Astrocyte of the spinal cord (primary cell): ENCODE results near the gene KRTAP5-4.
"Not testable (repeated sequence)": the region's sequence is repeated elsewhere in the genome, so short reads cannot be mapped to it uniquely, and the experiment has no call there.

ENCODE experiments used
- DNase-seq: peaks from one replicate; pipeline ENCODE4 v3.0.0; 2011; ENCODE audit warnings: low read depth, low spot score
- H3K4me3 ChIP-seq: 2 replicates; pipeline ENCODE4 v1.5.1; 2011; ENCODE audit warnings: low read depth, mild to moderate bottlenecking, low read length, moderate library complexity
- in situ Hi-C: cut with HindIII; loops from 2 replicates; pipeline ENCODE4 v1.10.0; 2017; ENCODE audit warnings: low sequenced_read_pairs
- TF ChIP-seq, protein P1 (sequence below): IDR thresholded peaks from 2 replicates; pipeline ENCODE4 v1.5.1; 2012; ENCODE audit warnings: low read depth, mild to moderate bottlenecking, low read length, inconsistent platforms

Gene KRTAP5-4

DNA sequence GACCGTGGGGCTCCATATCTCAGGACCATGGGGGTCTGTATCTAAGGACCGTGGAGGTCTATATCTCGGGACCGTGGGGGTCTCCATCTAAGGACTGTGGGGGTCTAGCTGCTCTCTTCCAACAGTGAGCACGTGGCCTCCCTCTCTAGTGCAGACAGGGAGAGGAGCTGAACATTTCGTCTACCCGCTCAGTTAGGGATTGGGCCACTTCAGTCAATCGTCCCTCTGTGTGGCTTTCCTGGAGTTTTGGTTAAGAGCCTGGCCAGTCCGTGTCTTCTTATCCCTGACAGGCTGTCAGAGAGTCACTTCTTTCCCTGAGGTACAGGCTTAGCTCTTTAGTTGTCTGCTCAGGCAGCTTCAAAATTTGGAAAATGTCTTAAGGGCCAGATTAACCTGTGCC is 40.0 kb downstream of the KRTAP5-4 start:
- in situ Hi-C loops = no loop called here
- H3K4me3 ChIP-seq = no peak overlapping the region
- no peak for DNase-seq
- TF ChIP-seq, protein P1, sequence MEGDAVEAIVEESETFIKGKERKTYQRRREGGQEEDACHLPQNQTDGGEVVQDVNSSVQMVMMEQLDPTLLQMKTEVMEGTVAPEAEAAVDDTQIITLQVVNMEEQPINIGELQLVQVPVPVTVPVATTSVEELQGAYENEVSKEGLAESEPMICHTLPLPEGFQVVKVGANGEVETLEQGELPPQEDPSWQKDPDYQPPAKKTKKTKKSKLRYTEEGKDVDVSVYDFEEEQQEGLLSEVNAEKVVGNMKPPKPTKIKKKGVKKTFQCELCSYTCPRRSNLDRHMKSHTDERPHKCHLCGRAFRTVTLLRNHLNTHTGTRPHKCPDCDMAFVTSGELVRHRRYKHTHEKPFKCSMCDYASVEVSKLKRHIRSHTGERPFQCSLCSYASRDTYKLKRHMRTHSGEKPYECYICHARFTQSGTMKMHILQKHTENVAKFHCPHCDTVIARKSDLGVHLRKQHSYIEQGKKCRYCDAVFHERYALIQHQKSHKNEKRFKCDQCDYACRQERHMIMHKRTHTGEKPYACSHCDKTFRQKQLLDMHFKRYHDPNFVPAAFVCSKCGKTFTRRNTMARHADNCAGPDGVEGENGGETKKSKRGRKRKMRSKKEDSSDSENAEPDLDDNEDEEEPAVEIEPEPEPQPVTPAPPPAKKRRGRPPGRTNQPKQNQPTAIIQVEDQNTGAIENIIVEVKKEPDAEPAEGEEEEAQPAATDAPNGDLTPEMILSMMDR = no peak

DNA sequence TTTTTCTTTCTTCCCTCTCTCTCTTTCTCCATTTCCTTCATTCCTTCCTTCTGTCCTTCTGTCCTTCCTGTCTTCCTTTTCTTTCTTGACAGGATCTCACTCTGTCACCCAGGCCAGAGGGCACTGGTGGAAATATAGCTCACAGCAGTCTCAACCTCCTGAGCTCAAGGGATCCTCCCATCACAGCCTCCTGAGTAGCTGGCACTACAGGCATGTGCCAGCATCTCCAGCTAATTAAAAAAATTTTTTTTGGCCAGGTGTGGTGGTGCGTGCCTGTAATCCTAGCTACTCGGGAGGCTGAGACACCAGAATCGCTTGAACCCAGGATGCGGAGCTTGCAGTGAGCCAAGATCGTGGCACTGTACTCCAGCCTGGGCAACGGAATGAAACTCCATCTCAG is 45.1 kb downstream of the KRTAP5-4 start:
- TF ChIP-seq, protein P1 = no peak
- no peak overlapping the region for H3K4me3 ChIP-seq
- no peak for DNase-seq
- in situ Hi-C loops = no loop called here

DNA sequence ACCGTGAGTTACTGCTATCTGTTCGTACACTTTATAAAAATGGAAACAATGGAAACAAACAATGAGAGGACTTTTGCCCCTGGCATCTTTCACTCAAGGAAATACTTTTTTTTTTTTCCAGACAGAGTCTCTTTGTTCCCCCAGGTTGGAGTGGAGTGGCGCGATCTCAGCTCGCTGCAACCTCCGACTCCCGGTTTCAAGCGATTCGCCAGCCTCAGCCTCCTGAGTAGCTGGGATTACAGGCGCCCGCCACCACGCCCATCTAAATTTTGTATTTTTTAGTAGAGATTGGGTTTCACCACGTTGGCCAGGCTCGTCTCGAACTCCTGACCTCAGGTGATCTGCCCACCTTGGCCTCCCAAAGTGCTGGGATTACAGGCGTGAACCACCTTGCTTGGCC is 46.2 kb downstream of the KRTAP5-4 start:
- in situ Hi-C loops, DNase-seq, H3K4me3 ChIP-seq: not testable (repeated sequence)

DNA sequence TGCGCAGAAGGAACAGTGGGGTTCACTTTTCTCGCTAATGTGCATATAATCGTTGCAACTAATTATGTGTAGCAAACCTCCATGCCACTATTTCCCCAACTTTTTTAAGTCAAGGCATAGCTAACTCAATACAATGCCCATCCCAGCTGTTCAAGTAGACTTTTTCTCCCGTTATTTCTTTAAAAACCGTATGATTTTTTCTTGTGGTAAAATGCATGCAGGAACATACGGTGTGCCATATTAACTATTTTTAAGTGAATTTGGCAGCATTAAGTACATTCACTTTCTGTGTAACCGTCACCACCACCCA is 47.0 kb downstream of the KRTAP5-4 start:
- in situ Hi-C loops = no loop called here

DNA sequence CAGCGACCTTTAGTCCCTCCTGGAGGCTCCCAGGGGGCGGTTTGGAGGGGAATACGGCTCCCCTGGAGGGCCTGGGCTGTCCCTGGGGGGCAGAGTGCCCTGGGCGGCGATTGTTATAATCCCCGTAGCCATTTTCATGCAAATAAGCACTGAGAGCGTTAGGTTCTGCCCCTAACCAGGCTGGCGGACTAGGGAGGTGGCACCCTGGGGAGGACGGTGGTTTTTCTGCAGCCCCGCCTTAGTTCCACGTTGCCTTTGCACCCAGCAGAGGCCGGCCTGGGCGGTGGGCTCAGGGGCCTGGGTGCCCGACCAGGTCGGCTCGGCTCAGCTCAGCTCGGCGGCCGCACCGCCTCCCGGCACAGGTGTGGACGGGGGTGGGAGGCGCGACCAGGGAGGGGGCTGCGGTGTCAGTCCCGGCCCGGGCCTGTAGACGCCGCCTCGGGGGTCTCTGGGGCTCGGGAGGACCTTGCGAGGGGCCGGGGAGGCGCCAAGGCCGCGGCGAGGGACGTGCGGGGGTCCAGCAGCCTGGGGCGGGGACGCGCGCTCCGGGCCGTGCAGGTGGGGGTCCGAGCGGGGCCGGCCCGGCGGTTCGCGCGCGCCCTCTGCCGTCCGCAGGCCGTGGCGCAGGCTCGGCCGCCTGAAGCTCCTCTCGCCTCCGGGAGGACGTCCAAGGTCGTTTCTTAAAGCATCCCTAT is 47.6 kb downstream of the KRTAP5-4 start:
- DNase-seq = no peak
- H3K4me3 ChIP-seq = no peak overlapping the region
- in situ Hi-C loops = no loop called here
- TF ChIP-seq, protein P1 = peak; percentile 75

More for the DNA sequence above, 47.0 kb downstream of the KRTAP5-4 start:
- no peak for DNase-seq
- no peak overlapping the region for H3K4me3 ChIP-seq
- TF ChIP-seq, protein P1 = no peak

DNA sequence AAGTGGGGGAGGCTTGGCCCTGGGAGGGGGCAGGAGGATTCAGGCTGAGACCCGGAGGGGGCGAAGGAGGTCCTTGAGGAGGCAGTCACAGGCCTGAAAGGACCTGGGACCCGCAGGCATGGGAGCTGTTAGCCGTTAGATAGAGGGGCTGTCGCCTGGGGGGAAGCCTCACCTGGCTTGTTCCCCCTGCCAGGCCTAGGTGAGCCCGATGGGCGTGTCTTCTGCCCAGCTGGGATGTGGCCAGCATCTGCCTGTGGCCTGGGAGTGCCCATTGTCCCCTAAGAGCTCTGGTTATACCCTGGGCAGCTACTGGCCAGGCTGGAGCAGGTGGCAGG is 48.1 kb downstream of the KRTAP5-4 start:
- no peak for DNase-seq
- in situ Hi-C loops = no loop called here
- TF ChIP-seq, protein P1 = no peak
- H3K4me3 ChIP-seq = no peak overlapping the region

DNA sequence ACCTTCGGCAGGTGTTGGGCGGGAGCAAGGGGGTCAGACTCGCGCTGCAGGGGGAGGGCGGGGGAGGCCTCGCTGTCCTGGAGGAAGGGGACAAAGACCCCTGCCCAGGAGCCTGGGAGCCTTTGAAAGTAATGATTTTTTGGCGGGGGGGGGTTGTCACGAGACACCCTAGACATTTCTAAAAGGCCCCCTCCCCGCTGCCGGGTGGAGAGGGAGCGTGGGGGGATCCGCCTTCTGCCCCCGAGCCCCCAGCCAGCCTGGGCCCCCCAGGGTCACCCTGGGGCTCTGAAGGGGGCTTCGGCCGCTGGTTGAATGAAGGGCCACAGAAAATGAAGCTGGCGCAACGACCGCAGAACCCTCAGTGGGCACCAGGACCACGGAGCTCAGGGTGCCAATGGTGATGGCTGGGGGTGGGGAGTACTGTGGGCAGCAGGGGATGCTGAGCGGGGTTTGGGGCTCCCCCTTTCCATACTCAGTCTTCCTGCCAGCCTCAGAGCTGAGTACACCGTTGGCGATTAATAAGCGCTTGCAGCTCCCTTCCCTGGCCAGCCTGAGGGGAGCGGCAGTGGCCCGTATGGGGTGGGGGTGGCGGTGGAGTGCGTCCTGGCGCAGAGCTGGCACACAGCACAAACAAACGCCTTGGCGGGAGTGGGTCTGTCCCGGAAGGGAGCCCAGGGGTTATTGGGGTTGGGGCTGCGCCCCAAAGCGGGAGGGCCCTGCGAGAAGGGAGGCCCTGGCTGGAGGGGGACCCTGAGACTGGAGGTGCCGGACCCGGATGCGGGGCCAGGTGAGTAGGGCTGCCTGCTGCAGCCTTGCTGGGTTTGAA is 48.6 kb downstream of the KRTAP5-4 start:
- DNase-seq = no peak
- no peak overlapping the region for H3K4me3 ChIP-seq
- TF ChIP-seq, protein P1 = no peak
- in situ Hi-C loops = no loop called here
